ENCODE measurements around the gene LCT.

Gene LCT

GRCh38 chr2:135863233-135863632 is 26.2 kb upstream of the LCT start:
- Histone ChIP-seq H3K36me3 (peaks cover 91 to 100% (median 96%) of the 10 kb centered on the region in 11 experiments), H3K9ac (no peak overlapping the region), H3K4me2 (no peak overlapping the region), H4K20me1 (peaks cover 0 to 23% (median 0%) of the 10 kb centered on the region in 11 experiments; a peak in 6 of 22 replicates), H3K27me3 (no peaks in the 10 kb centered on the region), H3K4me3 (no peak overlapping the region), H3K27ac (no peak overlapping the region), H3K9me3 (replicated peaks in 1 of 11) (no peaks in the 10 kb centered on the region), H3K4me1 (no peaks in the 10 kb centered on the region)
- TF ChIP-seq Cebpa-rat (IDR thresholded peaks at IDR 0.05), result no peak

GRCh38 chr2:135862718-135863117 is 25.7 kb upstream of the LCT start:
- Histone ChIP-seq H3K4me2 (no peak overlapping the region), H3K36me3 (peaks cover 91 to 100% (median 97%) of the 10 kb centered on the region in 11 experiments)

GRCh38 chr2:135853401-135853800 is 16.4 kb upstream of the LCT start:
- H3K4me3 ChIP-seq, result no peak overlapping the region
- H3K27ac ChIP-seq, result no peak overlapping the region
- H3K9me3 ChIP-seq (replicated peaks in 1 of 11), result no peaks in the 10 kb centered on the region
- H3K4me1 ChIP-seq, result no peaks in the 10 kb centered on the region
- H4K20me1 ChIP-seq, result peaks cover 0 to 13% (median 0%) of the 10 kb centered on the region in 11 experiments; a peak in 4 of 22 replicates
- H3K9ac ChIP-seq, result no peak overlapping the region
- H3K4me2 ChIP-seq, result no peak overlapping the region
- TF ChIP-seq Cebpa-rat (IDR thresholded peaks at IDR 0.05), result no peak
- no peaks in the 10 kb centered on the region for H3K27me3 ChIP-seq
- peaks cover 63 to 100% (median 98%) of the 10 kb centered on the region in 11 experiments for H3K36me3 ChIP-seq

More at GRCh38 chr2:135862718-135863117, 25.7 kb upstream of the LCT start:
- Histone ChIP-seq H3K27me3 (no peaks in the 10 kb centered on the region), H3K4me1 (no peaks in the 10 kb centered on the region), H3K4me3 (no peak overlapping the region), H4K20me1 (peaks cover 0 to 23% (median 0%) of the 10 kb centered on the region in 11 experiments; a peak in 7 of 22 replicates), H3K9ac (no peak overlapping the region), H3K27ac (no peak overlapping the region), H3K9me3 (replicated peaks in 1 of 11) (no peaks in the 10 kb centered on the region)
- TF ChIP-seq Cebpa-rat (IDR thresholded peaks at IDR 0.05), result no peak

GRCh38 chr2:135851858-135852257 is 14.9 kb upstream of the LCT start:
- Histone ChIP-seq H3K9me3 (replicated peaks in 1 of 11) (no peaks in the 10 kb centered on the region), H4K20me1 (peaks cover 0 to 13% (median 0%) of the 10 kb centered on the region in 11 experiments; a peak in 4 of 22 replicates), H3K27ac (no peak overlapping the region), H3K4me1 (no peaks in the 10 kb centered on the region), H3K36me3 (peaks cover 60 to 100% (median 98%) of the 10 kb centered on the region in 11 experiments), H3K4me3 (no peak overlapping the region), H3K9ac (no peak overlapping the region), H3K27me3 (no peaks in the 10 kb centered on the region), H3K4me2 (no peak overlapping the region)
- TF ChIP-seq Cebpa-rat (IDR thresholded peaks at IDR 0.05), result no peak

GRCh38 chr2:135850892-135851668 is 14.1 kb upstream of the LCT start:
- no peak overlapping the region for H3K4me2 ChIP-seq
- peaks cover 59 to 100% (median 98%) of the 10 kb centered on the region in 11 experiments for H3K36me3 ChIP-seq
- H3K9me3 ChIP-seq (replicated peaks in 1 of 11), result no peaks in the 10 kb centered on the region
- no peak overlapping the region for H3K27ac ChIP-seq
- H3K4me1 ChIP-seq, result no peaks in the 10 kb centered on the region
- H3K4me3 ChIP-seq, result no peak overlapping the region
- no peak overlapping the region for H3K9ac ChIP-seq
- TF ChIP-seq Cebpa-rat (IDR thresholded peaks at IDR 0.05), result no peak
- H4K20me1 ChIP-seq, result peaks cover 0 to 13% (median 0%) of the 10 kb centered on the region in 11 experiments; a peak in 4 of 22 replicates
- no peaks in the 10 kb centered on the region for H3K27me3 ChIP-seq

- no peak overlapping the region for H3K4me3 ChIP-seq
- no peak overlapping the region for H3K9ac ChIP-seq
- TF ChIP-seq Cebpa-rat (IDR thresholded peaks at IDR 0.05), result no peak
- H3K9me3 ChIP-seq (replicated peaks in 1 of 11), result no peaks in the 10 kb centered on the region
- H3K4me2 ChIP-seq, result no peak overlapping the region
- no peaks in the 10 kb centered on the region for H3K27me3 ChIP-seq
- H3K36me3 ChIP-seq, result peaks cover 65 to 100% (median 98%) of the 10 kb centered on the region in 11 experiments
- H3K27ac ChIP-seq, result no peak overlapping the region
- H4K20me1 ChIP-seq, result peaks cover 0 to 13% (median 0%) of the 10 kb centered on the region in 11 experiments; a peak in 3 of 22 replicates
- 0 out of 20 replicates have a peak, but pooled peaks cover 0 to under 1% (median 0%) of the 10 kb centered on the region in 10 experiments for H3K4me1 ChIP-seq
Measured at GRCh38 chr2:135849087-135849486, 12.1 kb upstream of the LCT start.

GRCh38 chr2:135845997-135846396 is 9.0 kb upstream of the LCT start:
- no peak overlapping the region for H3K4me2 ChIP-seq
- peaks cover 0 to 9% (median 0%) of the 10 kb centered on the region in 10 experiments; a peak in 2 of 20 replicates for H3K4me1 ChIP-seq
- no peak overlapping the region for H3K27ac ChIP-seq
- H3K9ac ChIP-seq, result no peak overlapping the region
- H3K4me3 ChIP-seq, result no peak overlapping the region
- peaks cover 0 to 8% (median 0%) of the 10 kb centered on the region in 11 experiments; a peak in 3 of 22 replicates for H4K20me1 ChIP-seq
- H3K27me3 ChIP-seq, result no peaks in the 10 kb centered on the region
- TF ChIP-seq Cebpa-rat (IDR thresholded peaks at IDR 0.05), result no peak
- H3K9me3 ChIP-seq (replicated peaks in 1 of 11), result no peaks in the 10 kb centered on the region
- H3K36me3 ChIP-seq, result peaks cover 79 to 100% (median 98%) of the 10 kb centered on the region in 11 experiments

- Histone ChIP-seq H3K9me3 (replicated peaks in 1 of 11) (no peaks in the 10 kb centered on the region), H3K36me3 (peaks cover 78 to 100% (median 97%) of the 10 kb centered on the region in 11 experiments), H3K9ac (no peak overlapping the region), H3K27ac (no peak overlapping the region), H3K27me3 (no peaks in the 10 kb centered on the region), H3K4me1 (peaks cover 0 to 9% (median 6%) of the 10 kb centered on the region in 10 experiments; a peak in 13 of 20 replicates), H4K20me1 (peaks cover 0 to 2% (median 0%) of the 10 kb centered on the region in 11 experiments; a peak in 3 of 22 replicates), H3K4me3 (no peak overlapping the region), H3K4me2 (no peak overlapping the region)
- no peak for TF ChIP-seq Cebpa-rat (IDR thresholded peaks at IDR 0.05)
Measured at GRCh38 chr2:135845257-135845656, 8.3 kb upstream of the LCT start.

GRCh38 chr2:135844301-135844895 is 7.4 kb upstream of the LCT start:
- H3K9me3 ChIP-seq (replicated peaks in 1 of 11), result no peaks in the 10 kb centered on the region
- H3K27me3 ChIP-seq, result no peaks in the 10 kb centered on the region
- no peak for TF ChIP-seq Cebpa-rat (IDR thresholded peaks at IDR 0.05)
- no peak overlapping the region for H3K4me2 ChIP-seq
- no peak overlapping the region for H3K9ac ChIP-seq
- peaks cover 0 to 15% (median 8%) of the 10 kb centered on the region in 10 experiments; a peak in 14 of 20 replicates for H3K4me1 ChIP-seq
- peaks cover 80 to 100% (median 96%) of the 10 kb centered on the region in 11 experiments for H3K36me3 ChIP-seq
- no peaks in the 10 kb centered on the region; a peak in 3 of 22 replicates for H4K20me1 ChIP-seq
- no peak overlapping the region for H3K27ac ChIP-seq
- no peak overlapping the region for H3K4me3 ChIP-seq

Data from BLaER1 treated with 17β-estradiol and CSF1 and Interleukin-3, amounts not matched to agents 10 nM and 100 nM (cell line).